Loucy (cell line): ENCODE results near the gene RICTOR.

ENCODE experiments used
- EZH2phosphoT487 ChIP-seq: fragments of 200-600 bp; IDR thresholded peaks from 2 replicates; pipeline ENCODE4 v1.6.1; 2018; ENCODE audit warnings: antibody characterized with exemption, mild to moderate bottlenecking, moderate library complexity, borderline replicate concordance
- TF ChIP-seq, protein P1 (sequence below): fragments of 200-600 bp; sonication (generic); conservative IDR thresholded peaks from 2 replicates; pipeline ENCODE4 v1.5.1; 2014; ENCODE audit warnings: mild to moderate bottlenecking, antibody characterized with exemption, low read length

DNA sequence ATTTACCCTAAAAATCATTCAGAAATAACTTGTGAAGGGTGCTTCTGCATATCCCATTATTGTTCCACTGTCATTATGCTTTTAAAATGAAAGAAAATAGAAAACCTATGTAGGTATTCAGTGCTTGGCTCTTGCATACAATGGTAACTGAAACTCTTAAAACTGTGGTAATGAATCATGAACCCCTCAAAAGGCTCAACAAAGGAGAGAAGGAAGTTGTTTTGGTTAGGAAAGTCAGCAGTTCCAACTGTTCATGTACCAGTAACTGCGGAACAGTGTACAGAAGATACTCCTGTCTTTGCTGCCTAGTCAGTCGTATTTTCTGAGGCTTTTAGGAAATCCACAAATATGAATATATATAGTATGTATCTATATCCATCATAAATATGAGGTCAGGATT, 132.3 kb downstream of the RICTOR start:
- TF ChIP-seq, protein P1, sequence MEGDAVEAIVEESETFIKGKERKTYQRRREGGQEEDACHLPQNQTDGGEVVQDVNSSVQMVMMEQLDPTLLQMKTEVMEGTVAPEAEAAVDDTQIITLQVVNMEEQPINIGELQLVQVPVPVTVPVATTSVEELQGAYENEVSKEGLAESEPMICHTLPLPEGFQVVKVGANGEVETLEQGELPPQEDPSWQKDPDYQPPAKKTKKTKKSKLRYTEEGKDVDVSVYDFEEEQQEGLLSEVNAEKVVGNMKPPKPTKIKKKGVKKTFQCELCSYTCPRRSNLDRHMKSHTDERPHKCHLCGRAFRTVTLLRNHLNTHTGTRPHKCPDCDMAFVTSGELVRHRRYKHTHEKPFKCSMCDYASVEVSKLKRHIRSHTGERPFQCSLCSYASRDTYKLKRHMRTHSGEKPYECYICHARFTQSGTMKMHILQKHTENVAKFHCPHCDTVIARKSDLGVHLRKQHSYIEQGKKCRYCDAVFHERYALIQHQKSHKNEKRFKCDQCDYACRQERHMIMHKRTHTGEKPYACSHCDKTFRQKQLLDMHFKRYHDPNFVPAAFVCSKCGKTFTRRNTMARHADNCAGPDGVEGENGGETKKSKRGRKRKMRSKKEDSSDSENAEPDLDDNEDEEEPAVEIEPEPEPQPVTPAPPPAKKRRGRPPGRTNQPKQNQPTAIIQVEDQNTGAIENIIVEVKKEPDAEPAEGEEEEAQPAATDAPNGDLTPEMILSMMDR, result no peak
- no peak for TF ChIP-seq EZH2phosphoT487
